Measurements from ENCODE around the gene RAMACL. TPM values are rescaled to one million over a fixed set of nuclear protein-coding genes. Genes with fewer than 3 reads are reported as not detected.

The RAMACL gene
- total RNA-seq, 4 donors from 2014 or later, result 8.2 to 10.8 (median 9.1) TPM

DNA sequence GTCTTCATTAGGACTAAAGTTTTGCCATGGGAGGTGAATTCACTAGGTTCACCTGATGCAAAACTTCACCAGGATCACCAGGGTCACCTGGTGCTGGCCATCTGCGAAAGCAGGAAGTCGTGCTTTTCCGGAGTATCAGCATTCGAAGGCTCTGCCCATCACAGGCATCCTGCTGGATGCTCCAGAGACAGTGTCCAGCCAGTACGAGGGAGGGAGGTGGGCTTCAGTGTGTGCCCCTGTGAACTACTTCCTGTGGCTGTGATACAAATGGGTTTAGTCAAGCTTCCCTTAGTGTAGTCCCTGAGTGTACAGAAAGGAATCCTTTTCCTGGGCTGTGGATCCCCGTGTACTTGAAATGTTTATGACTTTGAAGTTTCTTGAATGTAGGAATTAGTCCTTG is 44.0 kb upstream of the RAMACL start:
- H3K27ac ChIP-seq, result no peak overlapping the region
- peaks cover 0 to 18% (median 13%) of the 10 kb centered on the region in 4 donors for H3K4me1 ChIP-seq
- 77 to 84% methylated on average over 6 of the region's 6 CpGs for WGBS, 2 donors
- H3K9me3 ChIP-seq, result no peaks in the 10 kb centered on the region
- no peak for TF ChIP-seq CTCF (IDR thresholded peaks at IDR 0.05)
- TF ChIP-seq EP300 (IDR thresholded peaks at IDR 0.05), result no peak
- no peak for TF ChIP-seq POLR2A (IDR thresholded peaks at IDR 0.05)
- no peak overlapping the region for H3K4me3 ChIP-seq
- H3K27me3 ChIP-seq, result no peaks in the 10 kb centered on the region
- no peaks in the 10 kb centered on the region for H3K36me3 ChIP-seq
- DNase-seq (ENCODE audit: low spot score in 2 of 2), result no peak

GRCh38 chr6:166629628-166630027 is 43.1 kb upstream of the RAMACL start:
- Histone ChIP-seq H3K27ac (no peak overlapping the region), H3K4me3 (no peak overlapping the region)
- WGBS, 2 donors, result 90 to 93% methylated on average over 5 of the region's 5 CpGs

DNA sequence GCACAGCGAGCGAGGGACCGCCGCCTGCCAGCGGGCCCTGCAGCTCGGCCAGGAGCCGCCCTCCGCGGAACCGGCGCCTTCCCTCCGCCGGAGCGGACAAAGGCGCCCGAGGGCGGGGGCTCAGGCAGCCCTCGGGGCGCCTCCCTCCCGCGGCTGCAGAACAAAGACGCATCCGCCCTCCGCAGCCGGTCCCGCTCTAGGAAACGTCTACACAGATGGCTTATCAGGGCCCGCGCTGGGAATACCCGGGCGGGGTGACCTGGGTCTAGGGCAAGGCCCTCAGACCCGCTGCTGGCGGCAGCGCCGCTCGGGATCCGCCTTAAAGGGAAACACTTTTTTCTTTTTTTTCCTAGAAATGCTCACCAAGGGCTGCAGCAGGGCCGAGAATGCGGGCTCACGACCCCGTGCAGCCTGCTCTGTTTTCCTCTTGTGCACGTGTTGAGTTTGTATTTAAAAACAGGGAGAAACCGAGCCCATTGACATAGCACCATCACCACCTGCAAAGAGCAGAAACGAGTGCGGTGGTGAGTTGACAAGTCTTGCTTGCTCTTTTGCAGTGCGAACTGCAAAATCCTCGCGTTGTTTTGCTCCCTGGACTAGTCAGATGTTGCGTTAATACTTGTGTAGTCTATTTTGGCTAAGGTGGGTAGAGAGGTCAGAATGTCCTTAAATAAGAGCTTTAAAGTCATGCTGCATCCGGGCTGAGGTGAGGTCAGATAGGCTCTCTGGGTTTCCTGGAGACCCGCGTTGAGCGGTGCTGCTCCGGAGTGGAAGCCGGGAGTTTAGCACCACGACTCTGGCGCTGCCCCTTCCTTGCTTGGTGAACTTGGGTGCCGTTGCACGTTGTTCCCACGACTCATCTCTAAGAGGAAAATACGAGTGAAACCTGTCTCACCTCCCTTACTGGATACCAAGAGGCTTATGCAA is 41.7 kb upstream of the RAMACL start:
- Histone ChIP-seq H3K27ac (peak overlapping the region; percentile 58 to 95 (median 86)), H3K27me3 (no peaks in the 10 kb centered on the region), H3K4me3 (peak overlapping the region; percentile 52 to 99 (median 71)), H3K9me3 (no peaks in the 10 kb centered on the region), H3K36me3 (no peaks in the 10 kb centered on the region), H3K4me1 (peaks cover 0 to 41% (median 21%) of the 10 kb centered on the region in 4 donors)
- WGBS, 2 donors, result 2 to 3% methylated on average over 61 of the region's 61 CpGs
- TF ChIP-seq POLR2A (IDR thresholded peaks at IDR 0.05) (no peak), EP300 (IDR thresholded peaks at IDR 0.05) (no peak), CTCF (IDR thresholded peaks at IDR 0.05) (no peak)
- DNase-seq (ENCODE audit: low spot score in 2 of 2), result peak in 1 of 2 donors; percentile 43

More at GRCh38 chr6:166629628-166630027, 43.1 kb upstream of the RAMACL start:
- TF ChIP-seq CTCF (IDR thresholded peaks at IDR 0.05), result no peak
- TF ChIP-seq EP300 (IDR thresholded peaks at IDR 0.05), result no peak
- no peak for TF ChIP-seq POLR2A (IDR thresholded peaks at IDR 0.05)
- Histone ChIP-seq H3K27me3 (no peaks in the 10 kb centered on the region), H3K36me3 (no peaks in the 10 kb centered on the region), H3K9me3 (no peaks in the 10 kb centered on the region), H3K4me1 (peaks cover 0 to 26% (median 13%) of the 10 kb centered on the region in 4 donors)
- DNase-seq (ENCODE audit: low spot score in 2 of 2), result no peak

DNA sequence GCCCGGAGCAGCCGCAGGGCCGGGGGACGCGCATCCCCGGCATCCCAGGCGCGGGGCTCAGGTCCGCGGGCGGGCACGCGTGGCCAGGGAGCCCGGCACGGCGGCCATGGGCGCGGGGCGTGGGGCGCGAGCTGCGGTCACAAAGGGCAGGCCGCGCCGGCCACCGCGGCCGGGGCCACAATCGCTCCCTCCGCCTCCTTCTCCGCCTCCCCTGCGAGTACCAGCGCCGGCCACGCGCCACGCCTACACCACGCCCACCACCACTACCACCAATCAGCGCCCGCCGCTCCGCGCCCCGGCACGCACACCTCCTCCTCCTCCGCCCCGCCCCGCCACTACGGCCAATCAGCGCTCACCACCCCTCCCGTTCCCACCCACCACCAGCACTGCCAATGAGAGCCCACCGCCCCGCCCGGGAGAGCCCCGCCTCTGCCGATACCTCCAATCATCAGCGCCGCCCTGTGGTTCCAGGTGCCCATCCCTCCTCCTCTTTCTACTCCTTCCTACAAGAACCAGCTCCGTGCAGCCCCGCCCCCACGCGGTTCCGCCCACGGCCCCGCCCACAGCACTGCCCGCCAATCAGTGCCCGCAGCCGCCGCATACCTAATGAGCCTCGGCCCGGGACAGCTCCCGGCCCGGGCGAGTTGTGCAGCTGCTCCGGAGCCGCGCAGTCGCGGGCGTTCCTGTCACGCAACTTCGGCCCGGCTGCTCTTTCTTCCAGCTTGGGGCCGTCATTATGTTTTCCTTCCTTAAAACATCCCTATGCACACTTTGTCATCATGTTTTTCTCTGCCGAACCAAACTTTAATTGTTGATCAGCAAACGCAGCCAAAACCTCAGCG is 40.8 kb upstream of the RAMACL start, which contains the start of gene RPS6KA2:
Gene RPS6KA2, minus strand, starts transcription at position 219 of the 842 bp plus-strand sequence. CDS start 232 bp downstream, outside the sequence.
- no peaks in the 10 kb centered on the region for H3K36me3 ChIP-seq
- H3K4me1 ChIP-seq, result peaks cover 0 to 50% (median 24%) of the 10 kb centered on the region in 4 donors
- H3K4me3 ChIP-seq, result peak within 1 kb of the TSS; percentile 74 to 99 (median 86)
- no peaks in the 10 kb centered on the region for H3K9me3 ChIP-seq
- whole genome bisulfite sequencing, 2 donors, result 0 to 1% methylated on average over 49 to 57 of the region's 87 CpGs
- H3K27me3 ChIP-seq, result no peaks in the 10 kb centered on the region
- peak; percentile 100 for DNase-seq (ENCODE audit: low spot score in 2 of 2)
- H3K27ac ChIP-seq, result peak within 1 kb of the TSS; percentile 64 to 95 (median 86)
- TF ChIP-seq CTCF (IDR thresholded peaks at IDR 0.05), result peak in 4 of 5 experiments; percentile 12 to 48 (median 22)
- peak; percentile 88 to 90 for TF ChIP-seq POLR2A (IDR thresholded peaks at IDR 0.05)
- peak; percentile 27 to 94 for TF ChIP-seq EP300 (IDR thresholded peaks at IDR 0.05)

Data from tibial nerve (tissue), 4 donors.